Airway epithelial cell (primary cell): ENCODE measurements around the gene AGAP3. TPM values are rescaled to one million over a fixed set of nuclear protein-coding genes. Genes with fewer than 3 reads are reported as not detected.

Experiments
- total RNA-seq: library from RNA; depleted of rRNA; stranded (reverse); fragments of >200 nt; gene quantifications from 2 replicates; pipeline ENCODE4 v1.2.3, GENCODE V29; 2015

The AGAP3 gene
- 85.1 and 99.0 TPM in 2 replicates for total RNA-seq

DNA sequence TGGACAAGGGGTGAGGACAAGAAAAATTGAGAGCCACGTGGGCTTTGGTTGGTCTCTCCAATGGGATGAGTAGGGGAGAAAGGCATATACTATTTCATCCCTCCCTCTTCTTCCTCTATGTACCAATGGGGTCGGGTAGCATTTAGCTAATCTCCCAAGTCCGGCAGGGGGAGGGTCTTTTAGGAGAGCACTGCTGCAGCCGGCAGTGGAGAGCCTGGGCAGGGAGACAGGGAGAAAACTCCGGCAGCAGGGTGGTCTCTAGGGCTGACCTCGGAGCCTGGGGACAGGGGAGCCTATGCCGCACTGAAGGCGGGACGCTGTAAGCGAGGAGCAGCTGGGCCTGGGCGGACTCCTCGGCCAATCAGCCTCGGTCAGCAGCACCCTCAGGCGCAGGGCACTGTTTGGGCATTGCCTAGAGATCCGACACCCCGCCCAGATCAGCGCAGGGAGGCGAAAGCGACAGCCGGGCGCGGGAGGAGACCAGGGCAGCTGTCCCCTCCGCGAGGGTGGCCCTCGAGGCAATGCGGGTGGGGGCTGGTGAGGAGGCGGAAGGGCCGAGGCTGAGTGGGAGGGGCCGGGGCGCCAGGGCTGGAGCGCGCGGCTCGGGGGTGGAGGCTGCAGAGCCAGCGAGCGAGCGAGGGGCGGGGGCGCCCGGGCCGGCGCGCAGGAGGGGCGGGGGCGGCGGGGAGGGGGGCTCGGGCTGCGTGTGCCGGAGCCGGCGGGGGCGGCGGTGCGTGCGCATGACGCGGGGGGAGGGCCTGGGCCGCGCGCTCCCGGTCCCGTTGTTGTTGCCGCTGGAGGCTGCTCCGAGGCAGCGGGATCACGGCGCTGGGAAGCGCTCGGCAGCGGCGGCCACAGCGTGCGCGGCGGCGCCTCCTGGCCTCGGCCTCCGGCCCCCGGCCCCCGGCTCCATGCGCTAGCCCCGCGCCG, at the start of gene AGAP3:
Gene AGAP3, plus strand, starts transcription at position 785 of the 930 bp plus-strand sequence. CDS start 267 bp downstream, outside the sequence.

DNA sequence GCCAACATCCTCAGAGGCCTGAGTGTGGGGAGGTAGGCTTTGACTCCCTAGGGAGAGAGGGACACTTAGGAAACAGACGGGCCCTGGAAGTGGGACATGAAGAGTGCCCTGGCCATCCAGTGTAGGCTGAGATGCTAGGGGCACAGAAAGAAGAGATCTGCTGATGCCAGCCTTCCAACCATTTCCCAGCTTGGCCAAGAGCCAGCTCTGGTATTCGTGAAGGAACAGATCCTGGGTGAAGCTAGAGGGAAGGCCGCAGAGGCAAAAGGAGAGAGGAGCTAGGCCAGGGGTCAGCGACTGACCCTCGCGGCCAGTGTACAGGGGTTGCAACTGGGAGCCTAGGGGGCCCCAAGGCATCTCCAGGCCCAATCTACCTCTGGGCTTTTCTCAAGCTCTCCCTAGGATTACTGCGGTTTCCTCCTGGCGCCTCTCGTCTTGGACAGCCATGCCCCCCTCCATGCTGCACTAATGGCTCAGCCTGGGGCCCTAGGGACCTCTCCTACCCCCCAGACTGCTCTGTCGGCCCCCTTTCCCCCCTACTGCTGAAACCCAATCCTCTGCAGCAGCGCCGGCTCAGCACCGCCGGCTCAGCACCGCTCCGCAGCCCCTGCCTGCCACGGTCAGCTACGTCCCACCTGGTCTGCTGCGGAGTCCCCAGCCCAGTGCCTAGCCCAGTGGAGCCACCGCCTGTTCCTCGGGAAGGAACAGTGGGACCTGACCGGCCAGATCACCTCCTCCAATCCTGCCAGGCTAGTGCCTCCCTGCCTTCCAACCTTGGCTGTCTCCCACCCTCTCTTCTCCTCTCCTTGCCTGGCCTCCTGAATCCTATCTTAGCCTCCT, 38.1 kb upstream of the AGAP3 start, which contains the start of gene ASIC3:
Gene ASIC3, plus strand, starts transcription at position 556 of the 840 bp plus-strand sequence. CDS start 355 bp downstream, outside the sequence.

DNA sequence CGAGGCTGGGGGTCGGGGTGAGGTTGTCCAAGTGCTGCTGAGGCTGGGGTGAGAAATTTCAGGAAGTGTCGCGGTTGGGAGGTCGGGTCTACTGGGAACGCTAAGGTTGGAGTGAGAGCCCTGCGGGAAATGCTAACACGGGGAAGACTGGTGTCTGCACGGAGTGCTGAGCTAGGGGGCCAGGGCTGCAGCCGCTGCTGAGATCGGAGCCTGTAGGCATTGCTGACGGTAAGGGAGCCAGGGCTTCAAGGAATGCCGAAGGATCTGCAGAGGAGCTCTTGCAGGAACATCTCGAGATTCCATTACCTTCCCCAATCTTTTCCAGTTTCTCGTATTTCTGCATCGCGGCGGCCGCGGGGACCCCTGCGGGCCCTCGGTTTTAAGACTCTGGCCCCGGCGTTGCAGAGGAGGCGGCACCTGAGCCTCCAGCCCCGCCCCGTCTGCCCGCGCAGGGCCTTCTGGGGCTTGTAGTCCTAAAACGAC, 28.7 kb upstream of the AGAP3 start, which contains the start of gene CDK5:
Gene CDK5, minus strand, starts transcription at position 392 of the 483 bp plus-strand sequence. Its CDS starts 49 bp downstream, at position 343.

DNA sequence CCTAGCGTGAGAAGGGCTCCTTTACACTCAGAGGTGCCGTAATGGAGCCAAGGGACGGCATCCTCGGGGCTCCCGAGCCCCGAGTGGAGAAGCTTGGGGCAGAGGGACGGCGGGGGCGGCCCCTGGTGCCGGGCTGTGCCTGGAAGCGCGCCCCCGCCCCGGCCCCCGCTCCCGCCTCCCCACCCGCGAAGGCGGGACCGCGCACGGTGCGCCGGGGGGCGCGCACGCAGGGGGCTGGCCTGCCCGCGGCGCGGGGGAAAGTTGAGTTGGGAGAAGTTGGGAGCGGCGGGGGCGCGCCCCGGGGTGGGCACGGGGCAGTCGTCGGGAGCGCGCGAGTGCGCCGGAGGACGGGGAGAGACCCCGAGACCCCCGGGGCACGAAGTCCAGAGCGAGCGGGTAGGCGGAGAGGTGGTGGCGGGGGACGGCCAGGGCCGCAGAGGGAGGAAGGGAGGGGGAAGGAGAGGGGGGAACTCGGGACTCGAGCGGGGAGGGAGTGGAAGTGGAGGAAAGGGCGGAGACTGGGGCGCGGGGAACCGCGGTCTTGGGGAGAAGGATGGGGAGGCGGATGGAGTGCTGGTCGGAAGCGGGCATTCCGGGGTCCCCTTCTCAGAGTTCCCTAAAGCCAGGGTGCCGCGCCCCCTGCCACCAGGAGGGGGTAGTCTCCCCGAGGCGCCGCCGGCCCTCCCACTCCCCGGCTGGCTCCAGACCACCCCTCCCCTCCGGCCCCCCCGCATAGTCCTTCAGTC, 26.7 kb upstream of the AGAP3 start, which contains the start of gene SLC4A2:
Gene SLC4A2, plus strand, starts transcription at position 223 of the 746 bp plus-strand sequence. CDS start 2,399 bp downstream, outside the sequence.

DNA sequence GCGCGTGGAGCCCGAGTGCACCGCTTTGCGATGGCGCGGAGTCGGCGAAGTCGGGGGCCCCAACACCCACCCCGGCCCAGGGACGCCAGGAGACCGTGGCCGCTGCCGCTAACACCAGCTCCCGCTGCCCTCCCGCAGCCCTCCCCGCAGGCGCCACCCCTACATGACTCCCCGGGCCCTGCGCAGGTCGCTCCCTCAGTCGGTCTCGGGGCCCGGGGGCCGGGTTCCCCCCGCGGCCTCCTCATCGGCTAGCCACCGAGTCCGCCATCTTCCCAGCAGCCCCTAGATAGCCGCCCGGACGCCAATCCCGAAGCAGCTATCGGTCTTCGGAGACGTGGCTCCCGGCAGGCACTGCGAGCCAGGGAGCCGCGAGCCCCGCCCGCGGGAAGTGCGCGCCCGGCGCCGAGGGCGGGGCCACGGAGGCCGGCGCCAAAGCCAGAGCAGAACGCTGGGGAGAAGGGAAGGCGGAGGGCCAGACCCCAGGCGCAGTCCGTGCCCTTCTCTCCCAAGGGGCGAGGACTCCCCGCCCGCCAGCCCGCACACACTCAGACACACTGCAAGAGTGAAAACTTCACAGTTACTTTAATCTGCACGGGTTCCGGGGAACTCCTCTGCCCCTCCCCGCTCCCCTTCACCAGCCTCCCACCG, 5.6 kb upstream of the AGAP3 start, which contains the start of gene FASTK:
Gene FASTK, minus strand, starts transcription at position 288 of the 648 bp plus-strand sequence. Its CDS starts 43 bp downstream, at position 245.

DNA sequence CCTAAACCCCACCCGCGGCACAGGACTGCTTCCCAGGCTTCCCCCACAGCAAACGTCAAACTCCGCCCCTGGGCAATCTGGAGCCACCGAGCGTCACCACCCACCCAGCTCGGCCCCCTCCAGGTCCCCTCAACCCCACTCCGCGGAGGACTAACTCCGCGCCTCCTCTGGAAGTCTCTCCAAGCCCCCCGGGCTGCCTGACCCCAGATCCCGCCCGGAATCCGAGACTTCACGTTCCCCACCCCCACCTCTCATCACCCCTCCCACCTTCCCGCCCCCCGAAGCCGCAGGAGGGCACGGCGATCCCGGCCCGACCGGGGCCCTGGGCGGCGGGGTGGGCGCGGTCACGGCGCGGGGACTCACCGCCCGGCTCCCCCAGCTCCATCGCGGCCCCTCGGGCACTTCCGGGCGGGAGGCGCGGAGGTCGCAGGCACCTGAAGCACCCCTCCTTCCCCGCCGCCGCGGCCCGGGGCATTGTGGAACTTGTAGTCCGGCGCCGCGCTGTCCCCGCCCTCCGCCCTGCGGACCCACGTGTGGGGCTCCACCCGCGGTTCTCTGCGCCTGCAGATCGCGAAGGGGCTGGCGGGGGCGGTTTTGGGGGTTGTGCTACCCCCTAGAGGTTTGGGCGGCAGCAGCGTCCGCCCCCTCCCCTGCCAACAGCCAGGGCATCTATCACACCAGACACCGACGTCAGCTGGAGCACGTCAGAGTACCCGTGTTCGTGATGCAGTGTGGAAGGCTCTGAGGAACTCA, 3.0 kb upstream of the AGAP3 start, which contains the start of gene TMUB1:
Gene TMUB1, minus strand, starts transcription at position 423 of the 753 bp plus-strand sequence. CDS start 930 bp downstream, outside the sequence.

DNA sequence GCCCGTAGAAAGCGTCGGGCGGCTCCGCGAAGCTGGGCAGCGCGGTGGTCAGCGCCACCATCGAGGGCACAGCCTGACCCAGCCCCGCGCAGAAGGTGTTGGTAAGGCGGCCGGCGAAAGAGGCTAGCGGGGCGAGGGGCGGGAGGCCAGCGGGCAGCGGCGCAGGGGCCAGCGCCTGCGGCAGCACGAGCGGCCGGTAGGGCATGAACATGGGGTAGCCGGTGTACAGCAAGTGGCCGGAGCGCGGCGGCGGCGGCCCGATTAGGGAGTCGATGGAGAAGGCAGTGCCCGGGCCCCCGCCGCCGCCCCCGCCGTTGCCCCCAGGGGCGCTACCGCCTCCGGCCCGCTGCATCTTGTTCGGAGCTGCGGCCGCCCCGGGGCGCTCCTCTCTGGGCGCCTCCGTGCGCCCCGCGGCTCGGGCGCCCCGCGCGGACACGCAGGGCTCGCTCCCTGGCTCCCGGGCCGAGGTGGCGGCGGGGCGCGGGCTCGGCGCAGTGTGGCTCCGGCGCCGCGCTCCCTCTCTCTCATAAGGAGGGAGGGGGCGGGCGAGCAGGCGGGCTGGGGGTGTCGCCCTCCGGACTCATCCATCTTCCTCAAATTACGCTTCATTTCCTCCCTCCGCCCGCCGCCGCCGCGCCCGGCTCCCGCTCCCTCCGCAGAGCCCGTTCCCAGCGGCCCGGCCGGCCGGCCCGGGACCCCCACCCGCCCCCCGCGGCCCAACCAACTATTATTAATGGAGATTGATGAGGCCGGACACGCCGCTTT, 81.1 kb downstream of the AGAP3 start, which contains the start of gene GBX1:
Gene GBX1, minus strand, starts transcription at position 498 of the 765 bp plus-strand sequence. Its CDS starts 146 bp downstream, at position 352.

DNA sequence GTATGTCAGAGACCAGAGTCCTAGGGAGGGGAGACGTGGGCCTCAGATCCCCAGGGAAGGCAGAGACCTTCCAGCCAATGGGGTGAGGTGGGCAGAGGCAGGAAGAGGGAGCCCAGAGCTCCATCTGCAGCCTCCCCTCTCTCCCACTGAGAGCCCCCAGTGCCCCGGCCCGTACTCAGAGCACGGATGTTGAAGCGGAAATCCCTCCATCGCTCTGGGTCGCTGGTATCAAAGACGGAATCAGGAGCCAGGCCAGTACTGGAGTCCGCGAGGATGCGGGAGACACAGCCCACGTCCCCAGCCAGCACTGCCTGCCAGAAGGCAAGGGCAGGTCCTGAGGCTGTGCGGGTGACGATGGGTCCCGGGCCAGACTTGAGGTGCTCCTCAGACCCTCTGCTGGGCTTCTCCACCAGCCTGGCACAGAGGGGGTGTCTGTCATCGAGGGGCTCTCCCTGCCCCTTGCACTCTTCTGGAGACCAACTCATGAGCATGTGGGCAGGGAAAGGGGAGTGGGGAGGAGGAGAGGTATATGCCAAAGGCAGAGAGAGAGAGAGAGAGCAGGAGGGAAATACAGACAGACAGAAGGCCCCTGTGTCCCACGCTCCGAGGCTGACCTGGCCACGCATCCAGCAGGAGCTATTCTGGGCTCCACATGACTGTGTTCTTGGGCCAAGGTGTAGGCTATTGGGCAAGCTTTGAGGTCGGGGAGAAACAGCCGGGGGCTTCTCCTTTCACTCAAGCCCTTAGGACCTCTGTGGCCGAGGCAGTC, 100.5 kb downstream of the AGAP3 start, which contains the start of gene ASB10:
Gene ASB10, minus strand, starts transcription at position 611 of the 769 bp plus-strand sequence. Its CDS starts 120 bp downstream, at position 491.

Other genes with a start within 250 kb of the AGAP3 start
- 0.14 TPM in 1 of 2 replicates, not detected in the other for gene AOC1, start 234.0 kb upstream of the AGAP3 start, total RNA-seq
- 0.07 TPM in 1 of 2 replicates, not detected in the other for gene KCNH2, start 108.2 kb upstream of the AGAP3 start, total RNA-seq
- 0.49 and 0.51 TPM in 2 replicates for gene NOS3, start 95.5 kb upstream of the AGAP3 start, total RNA-seq
- not detected in 2 replicates for gene ATG9B, start 62.0 kb upstream of the AGAP3 start, total RNA-seq
- 30.5 and 38.6 TPM in 2 replicates for gene ABCB8, start 58.0 kb upstream of the AGAP3 start, total RNA-seq
- 0.14 TPM in 1 of 2 replicates, not detected in the other for gene ASIC3, start 37.9 kb upstream of the AGAP3 start, total RNA-seq
- gene CDK5, start 28.6 kb upstream of the AGAP3 start, total RNA-seq: 17.0 and 17.4 TPM in 2 replicates
- 55.0 and 69.0 TPM in 2 replicates for gene SLC4A2, start 26.9 kb upstream of the AGAP3 start, total RNA-seq
- gene FASTK, start 5.7 kb upstream of the AGAP3 start, total RNA-seq: 54.4 and 59.1 TPM in 2 replicates
- gene TMUB1, start 3.0 kb upstream of the AGAP3 start, total RNA-seq: 45.3 and 59.7 TPM in 2 replicates
- gene GBX1, start 81.2 kb downstream of the AGAP3 start, total RNA-seq: not detected in 2 replicates
- not detected in 2 replicates for gene ASB10, start 100.8 kb downstream of the AGAP3 start, total RNA-seq
- gene H2BK1, start 124.0 kb downstream of the AGAP3 start, total RNA-seq: not detected in 2 replicates
- gene ABCF2, start 140.7 kb downstream of the AGAP3 start, total RNA-seq: 42.6 and 62.3 TPM in 2 replicates
- gene CHPF2, start 146.0 kb downstream of the AGAP3 start, total RNA-seq: 39.0 and 40.6 TPM in 2 replicates
- gene SMARCD3, start 162.2 kb downstream of the AGAP3 start, total RNA-seq: 3.7 and 8.1 TPM in 2 replicates